Fibroblast of skin of scalp (primary cell): ENCODE measurements around the gene PALMD.

Experiments
- DNase-seq: peaks from one replicate; pipeline ENCODE4 v3.0.0-alpha.2; 2013

The PALMD gene

GRCh38 chr1:99659755-99660210 is 13.9 kb downstream of the PALMD start:
- DNase-seq: no peak

- no peak for DNase-seq
Measured at GRCh38 chr1:99660496-99660895, 14.6 kb downstream of the PALMD start.

GRCh38 chr1:99661780-99662179 is 15.9 kb downstream of the PALMD start:
- DNase-seq: no peak

- peak; percentile 68 for DNase-seq
Measured at GRCh38 chr1:99662539-99663080, 16.7 kb downstream of the PALMD start.

GRCh38 chr1:99663501-99663900 is 17.6 kb downstream of the PALMD start:
- DNase-seq: no peak

- DNase-seq: no peak
Measured at GRCh38 chr1:99665212-99665611, 19.3 kb downstream of the PALMD start.

GRCh38 chr1:99669376-99669775 is 23.5 kb downstream of the PALMD start:
- DNase-seq: no peak

GRCh38 chr1:99669821-99670220 is 23.9 kb downstream of the PALMD start:
- no peak for DNase-seq

- no peak for DNase-seq
Measured at GRCh38 chr1:99670583-99670982, 24.7 kb downstream of the PALMD start.

- DNase-seq: no peak
Measured at GRCh38 chr1:99672038-99672437, 26.1 kb downstream of the PALMD start.

- DNase-seq: no peak
Measured at GRCh38 chr1:99672530-99673213, 26.8 kb downstream of the PALMD start.

- no peak for DNase-seq
Measured at GRCh38 chr1:99673315-99673714, 27.4 kb downstream of the PALMD start.

- DNase-seq: peak; percentile 33
Measured at GRCh38 chr1:99674115-99675064, 28.5 kb downstream of the PALMD start.

GRCh38 chr1:99675292-99675691 is 29.4 kb downstream of the PALMD start:
- no peak for DNase-seq

GRCh38 chr1:99675994-99676393 is 30.1 kb downstream of the PALMD start:
- DNase-seq: no peak

- DNase-seq: no peak
Measured at GRCh38 chr1:99676876-99677275, 31.0 kb downstream of the PALMD start.

- no peak for DNase-seq
Measured at GRCh38 chr1:99677416-99677815, 31.5 kb downstream of the PALMD start.

GRCh38 chr1:99680270-99680669 is 34.4 kb downstream of the PALMD start:
- peak; percentile 13 for DNase-seq

GRCh38 chr1:99681583-99681982 is 35.7 kb downstream of the PALMD start:
- DNase-seq: peak; percentile 69

GRCh38 chr1:99682291-99682751 is 36.4 kb downstream of the PALMD start:
- DNase-seq: peak; percentile 83

- peak; percentile 91 for DNase-seq
Measured at GRCh38 chr1:99685516-99686180, 39.7 kb downstream of the PALMD start.

GRCh38 chr1:99691175-99691574 is 45.3 kb downstream of the PALMD start:
- DNase-seq: no peak

GRCh38 chr1:99696616-99697015 is 50.7 kb downstream of the PALMD start:
- DNase-seq: no peak
